IMR-90 (cell line): ENCODE data around the gene ADD3. TPM values are rescaled to one million over a fixed set of nuclear protein-coding genes. Genes with fewer than 3 reads are reported as not detected.

Source experiments
- ATAC-seq: fragments of 200-7000 bp; cut with Tn5 transposase; 2 replicates; pipeline ENCODE4 v1.9.1; 2020; ENCODE audit warnings: low read depth, mild to moderate bottlenecking, moderate library complexity
- BruUV-seq: library from RNA; stranded (reverse); fragments of 400-500 nt; replicated peaks from 2 replicates; lab custom pipeline; 2021; lab: Mats Ljungman, UMichigan
- CTCF ChIA-PET: fragments of 300-600 bp; formaldehyde crosslinking; extraction: SDS; loops from one replicate; lab custom pipeline; 2021; ENCODE audit warnings: antibody characterized with exemption; lab: Yijun Ruan, JAX
- POLR2A ChIA-PET: fragments of 300-600 bp; sonication (Branson Sonifier 250); formaldehyde crosslinking; loops from one replicate; lab custom pipeline; 2022; ENCODE audit warnings: antibody characterized with exemption; ENCODE audit not compliant: unreplicated experiment; lab: Charles Lee
- DNase-seq: peaks from one replicate; pipeline ENCODE4 v3.0.0; 2013
- H2AFZ ChIP-seq: replicated peaks from 2 replicates; pipeline ENCODE3; 2013; ENCODE audit warnings: low read length, mild to moderate bottlenecking; ENCODE audit not compliant: poor library complexity
- H2AK5ac ChIP-seq: 2 replicates; pipeline ENCODE4 v1.6.1; 2013; ENCODE audit warnings: low read depth, low read length, inconsistent platforms
- H2AK9ac ChIP-seq: replicated peaks from 2 replicates; pipeline ENCODE3; 2013; ENCODE audit warnings: mild to moderate bottlenecking, low read depth, low read length, moderate library complexity; ENCODE audit not compliant: poor library complexity
- H2BK120ac ChIP-seq: 2 replicates; pipeline ENCODE4 v1.6.1; 2013; ENCODE audit warnings: low read depth, low read length, inconsistent platforms
- H2BK15ac ChIP-seq: 3 replicates; pipeline ENCODE4 v1.6.1; 2013; ENCODE audit warnings: low read depth, low read length, inconsistent platforms
- H2BK20ac ChIP-seq: 2 replicates; pipeline ENCODE4 v1.6.1; 2013; ENCODE audit warnings: low read depth, mild to moderate bottlenecking, inconsistent platforms, low read length, moderate library complexity
- H2BK5ac ChIP-seq: 2 replicates; pipeline ENCODE4 v1.6.1; 2013; ENCODE audit warnings: mild to moderate bottlenecking, low read depth, low read length, inconsistent platforms; ENCODE audit not compliant: poor library complexity, severe bottlenecking
- H3K14ac ChIP-seq: replicated peaks from 2 replicates; pipeline ENCODE4 v1.6.1; 2013; ENCODE audit warnings: low read depth, low read length, inconsistent platforms
- H3K18ac ChIP-seq: 2 replicates; pipeline ENCODE4 v1.6.1; 2013; ENCODE audit warnings: low read depth, low read length, control low read depth
- H3K23ac ChIP-seq: 2 replicates; pipeline ENCODE4 v1.6.1; 2013; ENCODE audit warnings: low read depth, low read length, inconsistent platforms
- H3K27ac ChIP-seq: 2 replicates; pipeline ENCODE4 v1.5.1; 2013; ENCODE audit warnings: mild to moderate bottlenecking, control low read depth, low read length; ENCODE audit not compliant: insufficient read depth
- H3K27me3 ChIP-seq: 2 replicates; pipeline ENCODE4 v1.6.1; 2013; ENCODE audit warnings: low read length; ENCODE audit not compliant: control insufficient read depth, insufficient read depth
- H3K36me3 ChIP-seq: 2 replicates; pipeline ENCODE4 v1.6.1; 2013; ENCODE audit warnings: low read length, mixed read lengths; ENCODE audit not compliant: control insufficient read depth, insufficient read depth
- H3K4ac ChIP-seq: 2 replicates; pipeline ENCODE4 v1.6.1; 2013; ENCODE audit warnings: low read depth, low read length, inconsistent platforms
- H3K4me1 ChIP-seq: 2 replicates; pipeline ENCODE4 v1.6.1; 2013; ENCODE audit warnings: low read length, mixed read lengths; ENCODE audit not compliant: control insufficient read depth, insufficient read depth
- H3K4me2 ChIP-seq: 2 replicates; pipeline ENCODE4 v1.6.1; 2013; ENCODE audit warnings: low read depth, mild to moderate bottlenecking, control low read depth, low read length, moderate library complexity
- H3K4me3 ChIP-seq: 2 replicates; pipeline ENCODE4 v1.5.1; 2013; ENCODE audit warnings: low read depth, mild to moderate bottlenecking, control low read depth, low read length, moderate library complexity; ENCODE audit not compliant: insufficient read depth
- H3K56ac ChIP-seq: 2 replicates; pipeline ENCODE4 v1.6.1; 2013; ENCODE audit warnings: low read length, inconsistent platforms; ENCODE audit not compliant: insufficient read depth; ENCODE audit errors: extremely low read depth
- H3K79me1 ChIP-seq, 2 experiments: 2 replicates each; pipeline ENCODE4 v1.6.1; 2013; ENCODE audit warnings: low read length in 2 of 2, inconsistent platforms in 1 of 2, low read depth in 1 of 2
- H3K9ac ChIP-seq: 2 replicates; pipeline ENCODE4 v1.6.1; 2013; ENCODE audit warnings: low read depth, low read length, control low read depth
- H3K9me1 ChIP-seq: 2 replicates; pipeline ENCODE4 v1.6.1; 2013; ENCODE audit warnings: low read length, inconsistent platforms; ENCODE audit not compliant: insufficient read depth
- H3K9me3 ChIP-seq: 2 replicates; pipeline ENCODE4 v1.6.1; 2013; ENCODE audit warnings: low read length; ENCODE audit not compliant: control insufficient read depth, insufficient read depth
- H4K20me1 ChIP-seq: 2 replicates; pipeline ENCODE4 v1.6.1; 2013; ENCODE audit warnings: low read length, inconsistent platforms; ENCODE audit not compliant: insufficient read depth
- H4K5ac ChIP-seq: 2 replicates; pipeline ENCODE4 v1.6.1; 2013; ENCODE audit warnings: mild to moderate bottlenecking, low read depth, low read length, control low read depth
- H4K8ac ChIP-seq, 2 experiments: 2 replicates each; pipeline ENCODE4 v1.6.1; 2013; ENCODE audit warnings: low read depth in 2 of 2, low read length in 2 of 2, control low read depth in 1 of 2, inconsistent platforms in 1 of 2
- H4K91ac ChIP-seq: 2 replicates; pipeline ENCODE4 v1.6.1; 2013; ENCODE audit warnings: low read depth, low read length, inconsistent platforms; ENCODE audit not compliant: insufficient read depth
- BHLHE40 ChIP-seq: fragments of 150-350 bp; IDR thresholded peaks from 2 replicates; pipeline ENCODE4 v1.6.1; 2016; ENCODE audit warnings: mild to moderate bottlenecking, low read depth, low read length
- CEBPB ChIP-seq: IDR thresholded peaks from 2 replicates; pipeline ENCODE4 v1.6.1; 2012; ENCODE audit warnings: low read depth, low read length, improper control_type of control experiment
- MAZ ChIP-seq: IDR thresholded peaks from 2 replicates; pipeline ENCODE4 v1.6.1; 2012; ENCODE audit warnings: low read depth, mild to moderate bottlenecking, low read length, improper control_type of control experiment, moderate library complexity, borderline replicate concordance
- POLR2A ChIP-seq: IDR thresholded peaks from 2 replicates; pipeline ENCODE4 v1.6.1; 2012; ENCODE audit warnings: mild to moderate bottlenecking, low read depth, low read length
- WGBS, 2 experiments: methylation state at CpG; one replicate each; pipeline versions ENCODE4 v1.1.5 to v1.1.7; 2013; ENCODE audit warnings: missing lambda C conversion rate in 2 of 2; ENCODE audit not compliant: insufficient read length in 1 of 2; ENCODE audit errors: extremely low coverage in 2 of 2; 5-methylcytosine and 5-hydroxymethylcytosine counted together
- dilution Hi-C: fragments of 300-500 bp; cut with HindIII; formaldehyde crosslinking; loops from one replicate; pipeline ENCODE4 v1.14.3; 2018; ENCODE audit warnings: low sequenced_read_pairs; ENCODE audit not compliant: unreplicated experiment
- in situ Hi-C: fragments of 300-500 bp; cut with MboI; formaldehyde crosslinking; loops from 3 replicates; pipeline ENCODE4 v1.14.3; 2019; ENCODE audit warnings: low sequenced_read_pairs, inconsistent platforms, mixed read lengths
- intact Hi-C: fragments of 100-400 bp; cut with micrococcal nuclease; formaldehyde crosslinking; loops from 2 replicates; pipeline ENCODE4 v1.10.0; 2022
- polyA plus RNA-seq, 3 experiments: library from polyadenylated mRNA; depleted of rRNA; stranded (reverse); fragments of >200 nt; gene quantifications; 2 replicates each; pipeline ENCODE4 v1.2.3, GENCODE V29; 2012; ENCODE audit warnings: low replicate concordance in 1 of 3
- total RNA-seq: library from RNA; depleted of rRNA; stranded (reverse); fragments of >200 nt; gene quantifications from 2 replicates; pipeline ENCODE4 v1.2.3, GENCODE V29; 2012

Gene ADD3
- total and polyA plus RNA-seq, 2 of the 4 experiments (the other 2 are of a cell fraction): 138 to 212 TPM

DNA sequence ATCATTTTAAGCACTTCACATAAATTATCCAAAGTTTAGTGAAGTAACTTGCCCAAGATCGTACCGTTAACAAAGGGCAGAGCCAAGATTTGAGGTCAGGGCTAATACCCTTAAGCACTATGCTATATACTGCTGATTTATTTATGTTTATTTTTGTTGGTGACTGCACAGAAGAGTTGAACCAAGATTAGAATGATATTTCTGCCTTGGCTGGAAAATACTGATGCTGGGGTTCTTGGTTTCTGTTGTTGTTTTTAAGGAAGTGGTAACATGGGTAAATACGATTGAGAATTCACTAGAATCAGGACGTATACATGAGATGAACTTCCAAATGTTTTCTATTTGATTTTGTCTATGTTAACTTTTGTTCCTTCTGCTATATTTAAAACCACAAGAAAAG lies 9.3 kb downstream of the ADD3 start:
- Histone ChIP-seq H3K18ac (no peak overlapping the region), H4K5ac (no peak overlapping the region), H3K9me3 (no peaks in the 10 kb centered on the region), H3K23ac (no peak overlapping the region), H3K27me3 (no peaks in the 10 kb centered on the region), H3K36me3 (no peaks in the 10 kb centered on the region), H3K79me1 (peaks cover 40 to 65% of the 10 kb centered on the region in 2 experiments), H2BK20ac (no peak overlapping the region), H4K91ac (no peak overlapping the region), H2AFZ (no peak overlapping the region), H2BK15ac (no peak overlapping the region), H2AK5ac (no peak overlapping the region), H3K14ac (no peak overlapping the region), H2BK5ac (no peak overlapping the region), H3K4ac (no peak overlapping the region), H2AK9ac (no peak overlapping the region), H4K8ac (no peak overlapping the region; a peak in 1 of 4 replicates), H3K4me1 (peaks cover 5% of the 10 kb centered on the region), H3K9me1 (peaks cover 6% of the 10 kb centered on the region; the same call in 1 of the 2 replicates), H2BK120ac (no peak overlapping the region), H4K20me1 (peaks cover 25% of the 10 kb centered on the region; the same call in 1 of the 2 replicates), H3K4me3 (no peak overlapping the region), H3K9ac (no peak overlapping the region), H3K56ac (no peak overlapping the region), H3K27ac (no peak overlapping the region), H3K4me2 (no peak overlapping the region)
- dilution Hi-C loops (no loop called here), in situ Hi-C loops (no loop called here), intact Hi-C loops (no loop called here)
- ChIA-PET CTCF (interaction anchor here (0.7 to 2.7 kb wide), 3 partner anchors 17 to 133 kb away, joined by 3 to 17 read pairs (median 4); no protein-coding TSS in a partner anchor), POLR2A (no interaction called here)
- ATAC-seq (no peak; the same call in 1 of the 2 replicates), DNase-seq (no peak)
- no CpG with 5 or more reads among the region's 4 CpGs for WGBS, 2 experiments
- no TSS peak for BruUV-seq
- TF ChIP-seq BHLHE40: no peak
- TF ChIP-seq POLR2A: no peak
- no peak for TF ChIP-seq CEBPB
- TF ChIP-seq MAZ: no peak
